ENCODE results near the gene ARHGEF10L. TPM values are rescaled to one million over a fixed set of nuclear protein-coding genes. Genes with fewer than 3 reads are reported as not detected.
"Not testable (repeated sequence)": the region's sequence is repeated elsewhere in the genome, so short reads cannot be mapped to it uniquely, and the experiment has no call there.

ARHGEF10L gene
- total RNA-seq, 1 experiment from 2014 or later, result 3.8 TPM

GRCh38 chr1:17606826-17607440 lies 67.4 kb downstream of the ARHGEF10L start:
- DNase-seq (ENCODE audit: extremely low read depth, low read depth), result peak; percentile 59

- DNase-seq (ENCODE audit: extremely low read depth, low read depth), result no peak
Measured at GRCh38 chr1:17607644-17608581, 68.4 kb downstream of the ARHGEF10L start.

GRCh38 chr1:17609529-17609928 lies 70.0 kb downstream of the ARHGEF10L start:
- no peak for DNase-seq (ENCODE audit: extremely low read depth, low read depth)

GRCh38 chr1:17610085-17610484 lies 70.6 kb downstream of the ARHGEF10L start:
- DNase-seq (ENCODE audit: extremely low read depth, low read depth), result no peak

- DNase-seq (ENCODE audit: extremely low read depth, low read depth), result no peak
Measured at GRCh38 chr1:17610713-17611112, 71.2 kb downstream of the ARHGEF10L start.

GRCh38 chr1:17611991-17612390 lies 72.5 kb downstream of the ARHGEF10L start:
- DNase-seq (ENCODE audit: extremely low read depth, low read depth), result no peak

GRCh38 chr1:17612831-17613230 lies 73.3 kb downstream of the ARHGEF10L start:
- DNase-seq (ENCODE audit: extremely low read depth, low read depth), result no peak

GRCh38 chr1:17614586-17614985 lies 75.1 kb downstream of the ARHGEF10L start:
- DNase-seq (ENCODE audit: extremely low read depth, low read depth), result no peak

- DNase-seq (ENCODE audit: extremely low read depth, low read depth), result no peak
Measured at GRCh38 chr1:17615157-17615556, 75.7 kb downstream of the ARHGEF10L start.

GRCh38 chr1:17615959-17616358 lies 76.5 kb downstream of the ARHGEF10L start:
- no peak for DNase-seq (ENCODE audit: extremely low read depth, low read depth)

- DNase-seq (ENCODE audit: extremely low read depth, low read depth), result no peak
Measured at GRCh38 chr1:17616731-17617279, 77.3 kb downstream of the ARHGEF10L start.

GRCh38 chr1:17617787-17618557 lies 78.5 kb downstream of the ARHGEF10L start:
- no peak for DNase-seq (ENCODE audit: extremely low read depth, low read depth)

GRCh38 chr1:17618558-17619247 lies 79.2 kb downstream of the ARHGEF10L start:
- no peak for DNase-seq (ENCODE audit: extremely low read depth, low read depth)

GRCh38 chr1:17620448-17620847 lies 81.0 kb downstream of the ARHGEF10L start:
- no peak for DNase-seq (ENCODE audit: extremely low read depth, low read depth)

- DNase-seq (ENCODE audit: extremely low read depth, low read depth), result no peak
Measured at GRCh38 chr1:17621691-17622090, 82.2 kb downstream of the ARHGEF10L start.

- no peak for DNase-seq (ENCODE audit: extremely low read depth, low read depth)
Measured at GRCh38 chr1:17622823-17623222, 83.3 kb downstream of the ARHGEF10L start.

GRCh38 chr1:17624611-17625233 lies 85.2 kb downstream of the ARHGEF10L start:
- DNase-seq (ENCODE audit: extremely low read depth, low read depth), result no peak

GRCh38 chr1:17627239-17628052 lies 87.9 kb downstream of the ARHGEF10L start:
- no peak for DNase-seq (ENCODE audit: extremely low read depth, low read depth)

- DNase-seq (ENCODE audit: extremely low read depth, low read depth), result not testable (repeated sequence)
Measured at GRCh38 chr1:17629046-17629445, 89.5 kb downstream of the ARHGEF10L start.

Data from NCI-H460 (cell line).